ENCODE measurements around the gene PTPRM. TPM values are rescaled to one million over a fixed set of nuclear protein-coding genes. Genes with fewer than 3 reads are reported as not detected.

PTPRM gene
- total RNA-seq, 1 experiment from 2014 or later: 1.6 TPM

GRCh38 chr18:7941533-7941932, 374.4 kb downstream of the PTPRM start:
- intact Hi-C loops (cut with micrococcal nuclease; ENCODE audit: unreplicated experiment) (no loop called here), in situ Hi-C loops (cut with HindIII; ENCODE audit: low pct_unique_long_range_greater_than_20kb, low sequenced_read_pairs) (no loop called here)
- no peaks in the 10 kb centered on the region for H3K36me3 ChIP-seq (ENCODE audit: control insufficient read depth, insufficient read depth, low read length)
- H3K4me3 ChIP-seq (ENCODE audit: low read depth in 2 of 2, low read length in 2 of 2): no peak overlapping the region
- no peaks in the 10 kb centered on the region for H3K9me3 ChIP-seq (ENCODE audit: control insufficient read depth, insufficient read depth, low read depth, low read length)
- TF ChIP-seq CTCF (IDR thresholded peaks at IDR 0.05): no peak
- TF ChIP-seq TCF7L2 (IDR thresholded peaks at IDR 0.05; ENCODE audit: low read depth, low read length): no peak
- no peak for TF ChIP-seq POLR2AphosphoS5 (IDR thresholded peaks at IDR 0.05; ENCODE audit: low read depth, low read length)
- TF ChIP-seq REST (IDR thresholded peaks at IDR 0.05; ENCODE audit: insufficient read depth in 1 of 2, low read depth in 2 of 2, low read length in 1 of 2): no peak
- TF ChIP-seq SIN3A (IDR thresholded peaks at IDR 0.05; ENCODE audit: borderline replicate concordance, insufficient read depth, low read depth, low read length): no peak
- H3K27me3 ChIP-seq (ENCODE audit: control insufficient read depth, insufficient read depth, low read length): no peaks in the 10 kb centered on the region
- ATAC-seq (no peak), DNase-seq (ENCODE audit: low read depth, low spot score) (no peak)
- ChIA-PET POLR2A (no interaction called here), CTCF (no interaction called here)
- BruUV-seq (replicated peaks): no TSS peak
- no peaks in the 10 kb centered on the region for H3K4me1 ChIP-seq (ENCODE audit: control insufficient read depth, insufficient read depth, low read length)
- no peak overlapping the region for H3K27ac ChIP-seq (ENCODE audit: low read length)

- BruUV-seq (replicated peaks): no TSS peak
- intact Hi-C loops (cut with micrococcal nuclease; ENCODE audit: unreplicated experiment): no loop called here
- H3K27me3 ChIP-seq (ENCODE audit: control insufficient read depth, insufficient read depth, low read length): no peaks in the 10 kb centered on the region
- H3K9me3 ChIP-seq (ENCODE audit: control insufficient read depth, insufficient read depth, low read depth, low read length): no peaks in the 10 kb centered on the region
- no peak for TF ChIP-seq TCF7L2 (IDR thresholded peaks at IDR 0.05; ENCODE audit: low read depth, low read length)
- no peak for TF ChIP-seq CTCF (IDR thresholded peaks at IDR 0.05)
- TF ChIP-seq SIN3A (IDR thresholded peaks at IDR 0.05; ENCODE audit: borderline replicate concordance, insufficient read depth, low read depth, low read length): no peak
- no peak for TF ChIP-seq REST (IDR thresholded peaks at IDR 0.05; ENCODE audit: insufficient read depth in 1 of 2, low read depth in 2 of 2, low read length in 1 of 2)
- TF ChIP-seq POLR2AphosphoS5 (IDR thresholded peaks at IDR 0.05; ENCODE audit: low read depth, low read length): no peak
- DNase-seq (ENCODE audit: low read depth, low spot score) (no peak), ATAC-seq (no peak)
- no peak overlapping the region for H3K4me3 ChIP-seq (ENCODE audit: low read depth in 2 of 2, low read length in 2 of 2)
- H3K27ac ChIP-seq (ENCODE audit: low read length): no peak overlapping the region
- ChIA-PET CTCF (no interaction called here), POLR2A (no interaction called here)
- in situ Hi-C loops (cut with HindIII; ENCODE audit: low pct_unique_long_range_greater_than_20kb, low sequenced_read_pairs): no loop called here
- H3K4me1 ChIP-seq (ENCODE audit: control insufficient read depth, insufficient read depth, low read length): no peaks in the 10 kb centered on the region
- no peaks in the 10 kb centered on the region for H3K36me3 ChIP-seq (ENCODE audit: control insufficient read depth, insufficient read depth, low read length)
Observed at GRCh38 chr18:7945882-7946281, 378.8 kb downstream of the PTPRM start.

Data from Panc1 (cell line).